Naive thymus-derived CD8-positive, alpha-beta T cell (primary cell): Measurements from ENCODE around the gene RNF180. TPM values are rescaled to one million over a fixed set of nuclear protein-coding genes. Genes with fewer than 3 reads are reported as not detected.

Source experiments
- ATAC-seq, 2 donors: fragments of 150-1000 bp; cut with Tn5 transposase in 1 of 2; sonication (Bioruptor Pico), chemical (Tn5 transposase) in 1 of 2; 1 replicate in 1 of 2; 2 replicates in 1 of 2; pipeline ENCODE4 v1.10.0; 2021; ENCODE audit warnings: mild to moderate bottlenecking in 2 of 2, moderate library complexity in 2 of 2
- POLR2A ChIA-PET: fragments of 350-600 bp; sonication (Branson Sonifier 250); formaldehyde crosslinking; loops from one replicate; lab custom pipeline; 2021; ENCODE audit warnings: antibody characterized with exemption; lab: Charles Lee
- DNase-seq, 10 donors: peaks; one replicate each; pipeline versions ENCODE4 v3.0.0 to v3.0.0-alpha.2; 2020 to 2022
- H3K27ac Mint-ChIP-seq, 10 donors: one replicate each; pipeline ENCODE4 v1.8.0; 2020 to 2022; ENCODE audit warnings: mild to moderate bottlenecking in 10 of 10, mixed read lengths in 10 of 10, moderate library complexity in 4 of 10, inconsistent platforms in 1 of 10
- H3K27me3 Mint-ChIP-seq, 5 donors: one replicate each; pipeline ENCODE4 v1.8.0; 2021 to 2022; ENCODE audit warnings: mixed read lengths in 5 of 5
- H3K36me3 Mint-ChIP-seq, 3 donors: one replicate each; pipeline ENCODE4 v1.8.0; 2020 to 2022; ENCODE audit warnings: mixed read lengths in 3 of 3, mild to moderate bottlenecking in 2 of 3, inconsistent platforms in 1 of 3
- H3K4me1 Mint-ChIP-seq, 4 donors: one replicate each; pipeline ENCODE4 v1.8.0; 2021 to 2022; ENCODE audit warnings: mixed read lengths in 4 of 4
- H3K4me3 Mint-ChIP-seq, 10 donors: one replicate each; pipeline ENCODE4 v1.8.0; 2020 to 2022; ENCODE audit warnings: mild to moderate bottlenecking in 10 of 10, mixed read lengths in 10 of 10, moderate library complexity in 6 of 10, inconsistent platforms in 1 of 10
- H3K9me3 Mint-ChIP-seq, 9 donors: one replicate each; pipeline ENCODE4 v1.8.0; 2020 to 2022; ENCODE audit warnings: mixed read lengths in 9 of 9, mild to moderate bottlenecking in 3 of 9, inconsistent platforms in 1 of 9, moderate library complexity in 1 of 9
- polyA plus RNA-seq, 3 donors: library from polyadenylated mRNA; unstranded; fragments of 300-500 nt; fragmentation: Illumina TruSeq; gene quantifications; one replicate each; pipeline ENCODE4 v1.2.3, GENCODE V29; 2021
- total RNA-seq, 8 experiments: library from RNA in 2 of 8; stranded (reverse) in 2 of 8; gene quantifications; one replicate each; pipeline ENCODE4 v1.2.3 and lab custom pipeline; 2021 to 2026

Gene RNF180
- total and polyA plus RNA-seq, 5 experiments from 2014 or later = not detected

- POLR2A ChIA-PET = no interaction called here
- no peak for ATAC-seq
- H3K27ac Mint-ChIP-seq = no peak overlapping the region
- peaks cover 0 to 3% (median 0%) of the 10 kb centered on the region in 9 donors for H3K9me3 Mint-ChIP-seq
- no peaks in the 10 kb centered on the region for H3K4me1 Mint-ChIP-seq
- DNase-seq = no peak
- no peak overlapping the region for H3K4me3 Mint-ChIP-seq
- no peaks in the 10 kb centered on the region for H3K36me3 Mint-ChIP-seq
- no peaks in the 10 kb centered on the region for H3K27me3 Mint-ChIP-seq
These were observed 134.2 kb downstream of the RNF180 start for GRCh38 chr5:64299805-64300204.

GRCh38 chr5:64301566-64301965, 135.9 kb downstream of the RNF180 start:
- POLR2A ChIA-PET = no interaction called here
- ATAC-seq (no peak), DNase-seq (no peak)
- H3K9me3 Mint-ChIP-seq = peaks cover 0 to 3% (median 0%) of the 10 kb centered on the region in 9 donors
- no peak overlapping the region for H3K4me3 Mint-ChIP-seq
- H3K27ac Mint-ChIP-seq = no peak overlapping the region
- no peaks in the 10 kb centered on the region for H3K36me3 Mint-ChIP-seq
- H3K27me3 Mint-ChIP-seq = no peaks in the 10 kb centered on the region
- H3K4me1 Mint-ChIP-seq = no peaks in the 10 kb centered on the region

GRCh38 chr5:64308135-64308534, 142.5 kb downstream of the RNF180 start:
- no peak overlapping the region for H3K27ac Mint-ChIP-seq
- H3K36me3 Mint-ChIP-seq = no peaks in the 10 kb centered on the region
- no peaks in the 10 kb centered on the region for H3K27me3 Mint-ChIP-seq
- H3K9me3 Mint-ChIP-seq = peaks cover 0 to 11% (median 0%) of the 10 kb centered on the region in 9 donors
- no peak for ATAC-seq
- H3K4me1 Mint-ChIP-seq = no peaks in the 10 kb centered on the region
- H3K4me3 Mint-ChIP-seq = no peak overlapping the region
- POLR2A ChIA-PET = no interaction called here
- DNase-seq = no peak

GRCh38 chr5:64312491-64312890, 146.8 kb downstream of the RNF180 start:
- no peak overlapping the region for H3K27ac Mint-ChIP-seq
- peaks cover 0 to 14% (median 0%) of the 10 kb centered on the region in 9 donors for H3K9me3 Mint-ChIP-seq
- H3K4me3 Mint-ChIP-seq = no peak overlapping the region
- H3K27me3 Mint-ChIP-seq = no peaks in the 10 kb centered on the region
- no peaks in the 10 kb centered on the region for H3K4me1 Mint-ChIP-seq
- DNase-seq (no peak), ATAC-seq (no peak)
- POLR2A ChIA-PET = no interaction called here
- no peaks in the 10 kb centered on the region for H3K36me3 Mint-ChIP-seq

- H3K36me3 Mint-ChIP-seq = no peaks in the 10 kb centered on the region
- H3K4me1 Mint-ChIP-seq = no peaks in the 10 kb centered on the region
- POLR2A ChIA-PET = no interaction called here
- no peak for ATAC-seq
- H3K27me3 Mint-ChIP-seq = no peaks in the 10 kb centered on the region
- no peak for DNase-seq
- H3K9me3 Mint-ChIP-seq = peaks cover 0 to 14% (median 0%) of the 10 kb centered on the region in 9 donors
- no peak overlapping the region for H3K4me3 Mint-ChIP-seq
- H3K27ac Mint-ChIP-seq = no peak overlapping the region
These were observed 150.1 kb downstream of the RNF180 start for GRCh38 chr5:64315778-64316177.

GRCh38 chr5:64318175-64318574, 152.5 kb downstream of the RNF180 start:
- H3K36me3 Mint-ChIP-seq = no peaks in the 10 kb centered on the region
- POLR2A ChIA-PET = no interaction called here
- no peak overlapping the region for H3K27ac Mint-ChIP-seq
- H3K9me3 Mint-ChIP-seq = peaks cover 0 to 5% (median 0%) of the 10 kb centered on the region in 9 donors
- DNase-seq (no peak), ATAC-seq (no peak)
- no peaks in the 10 kb centered on the region for H3K4me1 Mint-ChIP-seq
- H3K4me3 Mint-ChIP-seq = no peak overlapping the region
- H3K27me3 Mint-ChIP-seq = no peaks in the 10 kb centered on the region

GRCh38 chr5:64323591-64323990, 157.9 kb downstream of the RNF180 start:
- Mint-ChIP-seq H3K36me3 (no peaks in the 10 kb centered on the region), H3K27ac (no peak overlapping the region), H3K4me3 (no peak overlapping the region), H3K9me3 (peaks cover 0 to 17% (median 12%) of the 10 kb centered on the region in 9 donors), H3K27me3 (no peaks in the 10 kb centered on the region), H3K4me1 (no peaks in the 10 kb centered on the region)
- POLR2A ChIA-PET = no interaction called here
- DNase-seq = no peak
- no peak for ATAC-seq

GRCh38 chr5:64330728-64331231, 165.1 kb downstream of the RNF180 start:
- H3K4me1 Mint-ChIP-seq = no peaks in the 10 kb centered on the region

GRCh38 chr5:64331597-64332277, 166.1 kb downstream of the RNF180 start:
- DNase-seq (no peak), ATAC-seq (no peak)
- no peak overlapping the region for H3K4me3 Mint-ChIP-seq
- POLR2A ChIA-PET = no interaction called here
- peaks cover 3 to 23% (median 8%) of the 10 kb centered on the region in 9 donors for H3K9me3 Mint-ChIP-seq
- no peak overlapping the region for H3K27ac Mint-ChIP-seq
- H3K27me3 Mint-ChIP-seq = no peaks in the 10 kb centered on the region
- no peaks in the 10 kb centered on the region for H3K36me3 Mint-ChIP-seq
- no peaks in the 10 kb centered on the region for H3K4me1 Mint-ChIP-seq

More at GRCh38 chr5:64330728-64331231, 165.1 kb downstream of the RNF180 start:
- DNase-seq (no peak), ATAC-seq (no peak)
- H3K27ac Mint-ChIP-seq = no peak overlapping the region
- POLR2A ChIA-PET = no interaction called here
- no peak overlapping the region for H3K4me3 Mint-ChIP-seq
- H3K36me3 Mint-ChIP-seq = no peaks in the 10 kb centered on the region
- no peaks in the 10 kb centered on the region for H3K27me3 Mint-ChIP-seq
- H3K9me3 Mint-ChIP-seq = peaks cover 1 to 20% (median 12%) of the 10 kb centered on the region in 9 donors

- ATAC-seq (no peak), DNase-seq (no peak)
- Mint-ChIP-seq H3K36me3 (no peaks in the 10 kb centered on the region), H3K27me3 (no peaks in the 10 kb centered on the region), H3K9me3 (peaks cover 0 to 10% (median 3%) of the 10 kb centered on the region in 9 donors), H3K27ac (no peak overlapping the region), H3K4me3 (no peak overlapping the region), H3K4me1 (no peaks in the 10 kb centered on the region)
- POLR2A ChIA-PET = no interaction called here
These were observed 168.2 kb downstream of the RNF180 start for GRCh38 chr5:64333886-64334285.

GRCh38 chr5:64339769-64340168, 174.1 kb downstream of the RNF180 start:
- DNase-seq (no peak), ATAC-seq (no peak)
- no peaks in the 10 kb centered on the region for H3K4me1 Mint-ChIP-seq
- no peak overlapping the region for H3K4me3 Mint-ChIP-seq
- no peaks in the 10 kb centered on the region for H3K36me3 Mint-ChIP-seq
- POLR2A ChIA-PET = no interaction called here
- H3K27ac Mint-ChIP-seq = no peak overlapping the region
- no peaks in the 10 kb centered on the region for H3K27me3 Mint-ChIP-seq
- H3K9me3 Mint-ChIP-seq = peaks cover 4 to 36% (median 12%) of the 10 kb centered on the region in 9 donors

GRCh38 chr5:64340293-64340692, 174.7 kb downstream of the RNF180 start:
- H3K9me3 Mint-ChIP-seq = peaks cover 4 to 36% (median 12%) of the 10 kb centered on the region in 9 donors
- no peak overlapping the region for H3K4me3 Mint-ChIP-seq
- no peak for DNase-seq
- POLR2A ChIA-PET = no interaction called here
- no peak for ATAC-seq
- no peaks in the 10 kb centered on the region for H3K4me1 Mint-ChIP-seq
- no peaks in the 10 kb centered on the region for H3K27me3 Mint-ChIP-seq
- H3K27ac Mint-ChIP-seq = no peak overlapping the region
- no peaks in the 10 kb centered on the region for H3K36me3 Mint-ChIP-seq

GRCh38 chr5:64341340-64341739, 175.7 kb downstream of the RNF180 start:
- ATAC-seq (no peak), DNase-seq (no peak)
- Mint-ChIP-seq H3K36me3 (no peaks in the 10 kb centered on the region), H3K9me3 (peaks cover 2 to 27% (median 13%) of the 10 kb centered on the region in 9 donors), H3K4me1 (no peaks in the 10 kb centered on the region), H3K27me3 (no peaks in the 10 kb centered on the region), H3K27ac (no peak overlapping the region), H3K4me3 (no peak overlapping the region)
- POLR2A ChIA-PET = no interaction called here

GRCh38 chr5:64344501-64344900, 178.9 kb downstream of the RNF180 start:
- no peaks in the 10 kb centered on the region for H3K4me1 Mint-ChIP-seq
- no peaks in the 10 kb centered on the region for H3K36me3 Mint-ChIP-seq
- DNase-seq (no peak), ATAC-seq (no peak)
- H3K9me3 Mint-ChIP-seq = peaks cover 0 to 26% (median 12%) of the 10 kb centered on the region in 9 donors
- H3K27me3 Mint-ChIP-seq = no peaks in the 10 kb centered on the region
- no peak overlapping the region for H3K27ac Mint-ChIP-seq
- H3K4me3 Mint-ChIP-seq = no peak overlapping the region
- POLR2A ChIA-PET = no interaction called here
